Prostate gland (tissue), 2 donors: ENCODE measurements around the gene PRKAG2.

ENCODE experiments used
- POLR2A ChIP-seq: fragments of 450-650 bp; IDR thresholded peaks from one replicate; pipeline ENCODE4 v1.6.1; 2016; ENCODE audit warnings: antibody characterized with exemption, mild to moderate bottlenecking
- TF ChIP-seq, protein P1 (sequence below), 4 experiments: fragments of 200-600 bp in 2 of 4; fragments of 450-650 bp in 2 of 4; sonication (generic) in 2 of 4; IDR thresholded peaks; 1 replicate in 3 of 4; 2 replicates in 1 of 4; pipeline ENCODE4 v1.5.1; 2016 to 2019; ENCODE audit warnings: antibody characterized with exemption in 4 of 4, mild to moderate bottlenecking in 2 of 4, moderate library complexity in 2 of 4

DNA sequence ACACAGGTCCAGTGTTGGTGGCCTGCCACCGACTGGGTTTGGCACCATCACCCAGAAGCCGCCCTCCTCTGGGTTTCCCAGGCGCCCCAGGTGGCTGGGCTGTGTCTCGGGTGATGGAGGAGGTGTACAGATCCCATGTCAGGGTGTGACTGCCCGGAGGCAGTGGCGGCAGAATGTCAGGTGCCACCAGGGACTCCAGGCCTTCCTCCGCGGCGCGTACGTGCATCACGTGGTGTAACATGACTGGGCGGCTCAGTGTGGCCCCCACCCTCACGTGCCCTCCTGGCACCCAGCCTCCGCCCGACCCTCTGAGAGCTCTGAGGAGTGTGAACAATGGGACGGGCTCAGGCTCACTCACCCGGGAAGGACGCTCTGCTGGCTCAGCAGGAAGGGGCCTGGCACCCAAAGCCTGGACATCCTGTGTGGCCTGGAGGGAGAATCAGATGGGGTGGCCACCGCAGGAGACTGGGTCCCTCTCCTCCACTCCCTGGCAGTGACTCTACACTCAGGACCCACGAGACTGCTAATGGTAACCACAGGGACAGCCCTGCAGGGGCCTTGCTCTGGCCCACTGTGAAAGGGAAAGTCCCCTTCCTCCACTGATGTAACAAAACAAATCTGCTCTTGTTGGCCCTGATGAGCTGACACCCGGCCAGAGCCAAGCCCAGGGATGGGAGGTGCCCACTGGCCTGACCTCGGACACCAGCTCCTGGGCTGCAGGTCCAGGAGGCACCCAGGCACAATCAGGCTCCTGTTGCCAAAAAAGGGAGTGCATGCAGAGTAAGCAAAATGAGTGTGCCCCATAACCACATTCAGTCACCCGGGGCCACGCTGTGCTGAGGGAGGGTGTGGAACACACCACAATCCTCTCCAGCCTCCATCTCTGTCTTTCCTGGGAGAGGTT, 164.8 kb downstream of the PRKAG2 start:
- no peak for TF ChIP-seq POLR2A
- TF ChIP-seq, protein P1, sequence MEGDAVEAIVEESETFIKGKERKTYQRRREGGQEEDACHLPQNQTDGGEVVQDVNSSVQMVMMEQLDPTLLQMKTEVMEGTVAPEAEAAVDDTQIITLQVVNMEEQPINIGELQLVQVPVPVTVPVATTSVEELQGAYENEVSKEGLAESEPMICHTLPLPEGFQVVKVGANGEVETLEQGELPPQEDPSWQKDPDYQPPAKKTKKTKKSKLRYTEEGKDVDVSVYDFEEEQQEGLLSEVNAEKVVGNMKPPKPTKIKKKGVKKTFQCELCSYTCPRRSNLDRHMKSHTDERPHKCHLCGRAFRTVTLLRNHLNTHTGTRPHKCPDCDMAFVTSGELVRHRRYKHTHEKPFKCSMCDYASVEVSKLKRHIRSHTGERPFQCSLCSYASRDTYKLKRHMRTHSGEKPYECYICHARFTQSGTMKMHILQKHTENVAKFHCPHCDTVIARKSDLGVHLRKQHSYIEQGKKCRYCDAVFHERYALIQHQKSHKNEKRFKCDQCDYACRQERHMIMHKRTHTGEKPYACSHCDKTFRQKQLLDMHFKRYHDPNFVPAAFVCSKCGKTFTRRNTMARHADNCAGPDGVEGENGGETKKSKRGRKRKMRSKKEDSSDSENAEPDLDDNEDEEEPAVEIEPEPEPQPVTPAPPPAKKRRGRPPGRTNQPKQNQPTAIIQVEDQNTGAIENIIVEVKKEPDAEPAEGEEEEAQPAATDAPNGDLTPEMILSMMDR (IDR thresholded peaks at IDR 0.05) = no peak
